ENCODE results near the gene B4GAT1.

DNA sequence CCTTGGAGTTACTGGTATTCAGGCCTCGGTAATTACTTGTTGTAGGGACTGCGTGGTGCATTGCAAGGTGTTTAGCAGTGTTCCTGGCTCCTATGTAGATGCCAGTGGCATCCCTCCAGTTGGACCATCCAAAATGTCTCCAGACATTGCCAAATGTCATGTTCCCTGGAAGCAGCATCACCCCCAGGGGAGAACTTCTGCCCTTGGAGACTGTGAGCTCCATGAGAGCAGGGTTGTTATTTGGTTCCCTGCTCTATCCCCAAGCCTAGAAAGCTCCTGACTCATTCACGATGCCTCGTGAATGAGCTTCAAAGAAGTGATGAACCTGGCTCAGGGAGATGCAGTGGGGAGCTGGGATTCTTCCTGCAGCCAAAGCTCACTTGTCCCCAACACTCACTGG, 25.8 kb downstream of the B4GAT1 start:
- TF ChIP-seq CTCF (IDR thresholded peaks at IDR 0.05; ENCODE audit: low read depth, low read length, missing input control): no peak
- TF ChIP-seq, protein P1, sequence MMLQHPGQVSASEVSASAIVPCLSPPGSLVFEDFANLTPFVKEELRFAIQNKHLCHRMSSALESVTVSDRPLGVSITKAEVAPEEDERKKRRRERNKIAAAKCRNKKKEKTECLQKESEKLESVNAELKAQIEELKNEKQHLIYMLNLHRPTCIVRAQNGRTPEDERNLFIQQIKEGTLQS (IDR thresholded peaks at IDR 0.05): no peak
- TF ChIP-seq HNF4A (conservative IDR thresholded peaks at IDR 0.05): no peak
- TF ChIP-seq RXRA (IDR thresholded peaks at IDR 0.05): no peak
- no peak for TF ChIP-seq SP1 (IDR thresholded peaks at IDR 0.05)
- TF ChIP-seq FOXA1 (IDR thresholded peaks at IDR 0.05): no peak
- TF ChIP-seq RAD21 (IDR thresholded peaks at IDR 0.05): no peak

All from liver (tissue), 3 donors.